ENCODE data around the gene OOSP1.

Gene OOSP1

GRCh38 chr11:59957094-59957493 is 18.9 kb downstream of the OOSP1 start:
- DNase-seq (ENCODE audit: low spot score) = no peak
- Histone ChIP-seq H3K27ac (no peak overlapping the region), H3K4me3 (no peak overlapping the region)
- TF ChIP-seq, protein P1, sequence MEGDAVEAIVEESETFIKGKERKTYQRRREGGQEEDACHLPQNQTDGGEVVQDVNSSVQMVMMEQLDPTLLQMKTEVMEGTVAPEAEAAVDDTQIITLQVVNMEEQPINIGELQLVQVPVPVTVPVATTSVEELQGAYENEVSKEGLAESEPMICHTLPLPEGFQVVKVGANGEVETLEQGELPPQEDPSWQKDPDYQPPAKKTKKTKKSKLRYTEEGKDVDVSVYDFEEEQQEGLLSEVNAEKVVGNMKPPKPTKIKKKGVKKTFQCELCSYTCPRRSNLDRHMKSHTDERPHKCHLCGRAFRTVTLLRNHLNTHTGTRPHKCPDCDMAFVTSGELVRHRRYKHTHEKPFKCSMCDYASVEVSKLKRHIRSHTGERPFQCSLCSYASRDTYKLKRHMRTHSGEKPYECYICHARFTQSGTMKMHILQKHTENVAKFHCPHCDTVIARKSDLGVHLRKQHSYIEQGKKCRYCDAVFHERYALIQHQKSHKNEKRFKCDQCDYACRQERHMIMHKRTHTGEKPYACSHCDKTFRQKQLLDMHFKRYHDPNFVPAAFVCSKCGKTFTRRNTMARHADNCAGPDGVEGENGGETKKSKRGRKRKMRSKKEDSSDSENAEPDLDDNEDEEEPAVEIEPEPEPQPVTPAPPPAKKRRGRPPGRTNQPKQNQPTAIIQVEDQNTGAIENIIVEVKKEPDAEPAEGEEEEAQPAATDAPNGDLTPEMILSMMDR (IDR thresholded peaks at IDR 0.05) = no peak

DNA sequence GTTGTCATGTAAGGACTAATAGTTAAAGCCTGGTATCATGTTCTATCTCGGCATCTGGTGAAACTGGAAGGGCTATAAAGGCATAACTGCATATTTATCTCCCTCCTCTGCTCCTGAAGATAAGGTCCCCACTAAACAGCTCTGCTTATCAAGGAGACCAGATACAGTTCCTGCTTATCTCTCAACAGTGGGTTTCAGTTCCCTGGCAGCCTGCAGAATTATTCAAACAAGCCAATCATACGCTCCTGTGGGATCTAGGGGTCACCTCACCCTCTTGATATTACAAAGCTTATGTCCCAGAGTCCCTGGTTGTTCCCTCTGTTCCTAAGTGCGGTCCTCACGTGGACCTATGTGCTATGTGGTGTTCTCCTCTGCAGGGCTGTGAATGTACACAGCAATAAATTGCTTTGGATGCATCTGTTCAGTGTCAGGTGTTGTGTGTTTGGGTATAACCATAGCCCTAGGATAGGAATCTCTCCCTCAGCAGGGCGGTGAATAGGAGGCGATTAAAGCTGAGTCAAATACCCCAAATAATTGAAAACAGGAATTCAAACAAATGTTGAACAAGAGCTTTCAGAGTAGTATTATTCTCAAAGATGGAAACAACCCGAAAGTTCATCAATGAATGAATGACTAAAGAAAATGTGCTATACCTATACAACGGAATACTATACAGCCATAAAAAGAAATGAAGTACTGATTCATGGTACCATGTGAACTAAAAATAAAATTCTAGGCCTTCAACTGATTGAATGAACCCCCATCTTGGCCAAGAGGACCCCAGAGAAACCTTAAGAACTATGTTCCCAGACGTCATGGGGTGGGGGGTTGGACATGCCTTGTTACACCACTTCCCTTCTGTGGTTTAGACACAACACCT is 22.5 kb downstream of the OOSP1 start:
- TF ChIP-seq, protein P1 (IDR thresholded peaks at IDR 0.05) = no peak
- no peak overlapping the region for H3K27ac ChIP-seq
- no peak for DNase-seq (ENCODE audit: low spot score)
- no peak overlapping the region for H3K4me3 ChIP-seq

GRCh38 chr11:59962107-59962482 is 23.9 kb downstream of the OOSP1 start:
- TF ChIP-seq, protein P1 (IDR thresholded peaks at IDR 0.05) = no peak
- Histone ChIP-seq H3K27ac (no peak overlapping the region), H3K4me3 (no peak overlapping the region)
- DNase-seq (ENCODE audit: low spot score) = no peak

- TF ChIP-seq, protein P1 (IDR thresholded peaks at IDR 0.05) = no peak
- Histone ChIP-seq H3K4me3 (no peak within 1 kb of the TSS), H3K27ac (no peak within 1 kb of the TSS)
- no peak for DNase-seq (ENCODE audit: low spot score)
Observed at GRCh38 chr11:59963733-59964132, 25.5 kb downstream of the OOSP1 start, which contains the start of gene OOSP4A. Gene OOSP4A (plus strand): TSS chr11:59964033. CDS start chr11:59964033, 0 bp downstream.

DNA sequence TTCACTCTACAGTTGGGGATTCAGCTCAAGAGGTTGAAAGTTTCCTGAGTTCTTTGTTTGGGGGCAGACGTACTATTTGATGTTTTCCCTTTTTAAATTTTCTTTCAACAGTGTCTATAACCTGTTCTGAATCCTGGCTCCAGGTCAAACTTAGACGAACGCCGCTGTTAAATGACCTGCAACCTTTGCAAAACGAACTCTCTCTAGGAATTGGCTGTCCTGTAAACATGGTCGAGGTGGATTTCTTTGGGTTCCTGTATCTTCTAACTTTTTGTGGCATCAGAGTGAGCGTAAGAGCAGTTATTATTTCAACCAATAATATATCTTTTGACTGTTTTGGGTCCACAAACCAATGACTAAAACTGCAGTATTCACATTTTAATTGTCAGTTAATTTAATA is 27.2 kb downstream of the OOSP1 start:
- TF ChIP-seq, protein P1 (IDR thresholded peaks at IDR 0.05) = no peak
- Histone ChIP-seq H3K4me3 (no peak overlapping the region), H3K27ac (no peak overlapping the region)
- DNase-seq (ENCODE audit: low spot score) = no peak

GRCh38 chr11:59966201-59966600 is 28.0 kb downstream of the OOSP1 start:
- Histone ChIP-seq H3K4me3 (no peak overlapping the region), H3K27ac (no peak overlapping the region)
- TF ChIP-seq, protein P1 (IDR thresholded peaks at IDR 0.05) = no peak
- DNase-seq (ENCODE audit: low spot score) = no peak
